AG20443 (cell line): ENCODE measurements around the gene ZDHHC7.
"Not testable (repeated sequence)": the region's sequence is repeated elsewhere in the genome, so short reads cannot be mapped to it uniquely, and the experiment has no call there.

Experiments
- DNase-seq: peaks from one replicate; pipeline ENCODE4 v3.0.0; 2012; ENCODE audit warnings: low spot score, mixed read lengths

Gene ZDHHC7, protein sequence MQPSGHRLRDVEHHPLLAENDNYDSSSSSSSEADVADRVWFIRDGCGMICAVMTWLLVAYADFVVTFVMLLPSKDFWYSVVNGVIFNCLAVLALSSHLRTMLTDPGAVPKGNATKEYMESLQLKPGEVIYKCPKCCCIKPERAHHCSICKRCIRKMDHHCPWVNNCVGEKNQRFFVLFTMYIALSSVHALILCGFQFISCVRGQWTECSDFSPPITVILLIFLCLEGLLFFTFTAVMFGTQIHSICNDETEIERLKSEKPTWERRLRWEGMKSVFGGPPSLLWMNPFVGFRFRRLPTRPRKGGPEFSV

DNA sequence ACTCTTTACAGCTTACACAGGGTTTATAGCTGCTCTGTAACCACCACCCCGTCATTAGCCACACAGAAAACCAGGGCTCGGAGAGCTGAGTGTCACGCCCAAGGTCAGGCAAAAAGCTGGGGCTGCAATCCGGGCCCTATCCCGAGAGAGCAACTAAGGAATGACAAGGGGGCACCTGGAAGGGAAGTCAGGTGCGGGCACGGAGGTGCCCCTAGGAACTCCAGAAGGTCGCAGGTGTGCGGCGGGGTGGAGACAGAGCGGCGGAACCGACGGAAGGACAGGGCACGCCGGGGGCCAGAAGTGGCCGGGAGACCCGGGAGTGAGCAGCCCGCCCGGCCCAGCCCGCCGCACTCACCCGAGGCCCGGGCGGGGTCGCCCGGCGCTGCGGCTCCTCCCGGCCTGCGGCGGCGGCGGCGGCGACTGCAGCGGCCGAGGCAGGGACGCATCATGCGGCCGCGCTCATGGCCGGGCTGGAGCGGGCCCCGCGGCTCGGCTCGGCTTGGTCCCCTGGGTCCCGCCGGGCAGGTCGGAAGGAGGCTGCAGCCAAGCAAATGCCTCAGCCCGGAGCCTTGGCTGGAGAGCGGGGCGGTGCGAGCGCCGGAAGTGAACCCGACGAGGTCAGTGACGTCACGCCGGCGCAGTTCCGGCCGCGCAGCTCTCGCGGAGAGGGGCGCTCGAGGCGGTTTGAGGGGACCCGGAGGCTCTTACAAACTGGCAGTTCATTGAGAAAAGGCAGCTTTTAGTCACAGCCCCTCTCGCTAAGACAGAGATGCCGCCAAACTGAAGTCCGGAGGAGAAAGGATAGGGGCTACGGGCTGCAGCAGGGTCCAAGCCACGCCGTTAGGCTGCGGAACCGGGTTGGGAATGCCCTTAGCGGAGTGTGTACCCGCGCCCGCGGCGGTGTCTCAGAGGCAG is at the start of gene ZDHHC7:
Gene ZDHHC7 (minus strand): TSS at position 605 of the 915 bp plus-strand sequence. CDS start 20,917 bp downstream, outside the sequence.
- DNase-seq: peak; percentile 94

DNA sequence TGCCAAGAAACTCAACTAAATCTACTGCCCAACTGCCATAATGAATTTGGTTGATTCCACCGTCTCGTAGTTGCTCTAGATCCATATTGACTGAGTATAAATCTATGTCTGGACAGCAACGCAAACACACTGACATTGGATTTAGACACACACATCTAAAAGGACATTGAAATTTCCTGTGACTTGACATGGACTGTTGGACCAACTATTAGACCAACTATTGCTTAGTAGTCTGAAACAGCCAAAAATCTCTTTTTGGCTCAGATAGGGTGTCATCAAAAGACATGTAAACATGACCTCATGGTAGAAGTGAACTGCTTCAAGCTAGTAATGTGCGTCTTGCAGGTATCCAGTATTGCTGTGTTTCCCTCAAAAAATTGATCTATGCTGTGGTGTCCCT is 47.6 kb upstream of the ZDHHC7 start:
- no peak for DNase-seq

DNA sequence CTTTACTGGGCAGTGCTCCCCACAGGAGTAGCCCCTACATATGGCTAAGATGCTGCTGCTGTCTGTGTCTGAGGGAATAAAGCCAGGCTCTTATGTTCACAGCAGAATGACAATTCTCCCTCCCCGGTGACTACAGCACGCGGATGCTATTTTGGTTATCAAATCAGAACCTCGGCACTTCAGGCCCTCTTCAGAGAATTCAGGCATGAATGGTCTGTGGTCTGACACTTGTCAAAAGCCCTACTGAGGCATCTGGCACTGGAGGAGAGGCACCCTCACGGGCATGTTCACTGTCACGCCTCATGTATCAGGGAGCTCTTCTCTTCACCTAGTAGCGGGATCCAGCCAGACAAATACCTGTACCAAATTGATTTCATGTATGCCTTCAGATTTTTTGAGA is 46.6 kb upstream of the ZDHHC7 start:
- DNase-seq: no peak

DNA sequence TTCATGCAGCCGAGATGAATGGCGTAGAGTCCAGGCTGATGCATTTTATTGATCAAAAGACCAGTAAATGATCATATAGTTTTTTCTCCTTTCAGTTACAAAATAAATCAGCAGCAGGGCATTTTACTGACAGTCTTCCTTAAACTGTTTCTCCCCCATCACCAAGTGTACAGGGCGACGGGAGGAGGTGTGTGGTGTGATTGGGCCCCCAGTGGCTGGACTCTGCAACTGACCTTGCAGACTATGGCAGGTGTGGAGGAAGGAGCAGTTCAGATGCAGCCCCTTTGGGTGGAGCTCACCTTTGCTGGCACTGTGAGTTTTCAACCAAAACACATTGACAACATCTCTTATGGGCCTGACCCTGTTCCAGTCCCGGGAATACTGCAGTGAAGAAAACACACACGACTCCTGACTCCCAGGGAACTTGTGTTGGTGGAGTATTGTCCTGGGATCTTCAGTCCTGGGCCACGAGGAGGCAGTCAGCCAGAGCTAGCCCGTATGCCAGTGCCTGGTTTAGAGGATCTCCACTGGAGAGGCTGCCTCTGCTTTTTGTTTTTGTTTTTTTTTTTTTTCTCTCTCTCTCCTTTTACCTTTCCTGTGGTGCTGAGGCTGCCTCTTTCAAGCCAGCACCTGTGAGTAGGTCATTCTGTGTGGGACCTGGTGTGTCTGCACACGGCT is 46.0 kb upstream of the ZDHHC7 start:
- DNase-seq: no peak

DNA sequence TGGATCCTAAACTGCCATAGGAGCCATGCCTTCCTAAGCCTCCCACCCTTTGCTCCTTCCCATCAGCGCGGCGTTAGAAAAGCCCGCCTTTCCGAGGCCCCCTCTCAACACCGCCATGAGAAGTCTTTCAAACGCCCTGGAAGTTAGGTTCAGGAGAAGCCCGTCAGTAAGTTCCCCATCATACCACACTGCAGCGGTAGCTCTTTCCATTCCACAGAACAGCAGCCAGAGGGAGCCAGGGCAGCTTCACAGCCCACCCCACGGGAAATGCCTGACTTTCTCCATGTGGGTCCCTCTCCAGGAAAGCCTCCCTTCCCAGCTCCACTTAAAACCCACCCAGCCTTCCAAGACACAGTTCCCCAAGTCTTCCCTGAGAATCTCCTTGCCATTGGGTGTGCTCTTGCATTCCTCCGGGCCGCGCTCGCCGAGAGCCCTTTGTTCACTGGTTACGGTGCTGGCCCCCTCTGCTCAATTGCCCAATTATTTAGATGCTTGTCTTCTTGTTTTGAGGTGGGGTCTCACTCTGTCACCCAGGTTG is 44.9 kb upstream of the ZDHHC7 start:
- DNase-seq: peak; percentile 36

DNA sequence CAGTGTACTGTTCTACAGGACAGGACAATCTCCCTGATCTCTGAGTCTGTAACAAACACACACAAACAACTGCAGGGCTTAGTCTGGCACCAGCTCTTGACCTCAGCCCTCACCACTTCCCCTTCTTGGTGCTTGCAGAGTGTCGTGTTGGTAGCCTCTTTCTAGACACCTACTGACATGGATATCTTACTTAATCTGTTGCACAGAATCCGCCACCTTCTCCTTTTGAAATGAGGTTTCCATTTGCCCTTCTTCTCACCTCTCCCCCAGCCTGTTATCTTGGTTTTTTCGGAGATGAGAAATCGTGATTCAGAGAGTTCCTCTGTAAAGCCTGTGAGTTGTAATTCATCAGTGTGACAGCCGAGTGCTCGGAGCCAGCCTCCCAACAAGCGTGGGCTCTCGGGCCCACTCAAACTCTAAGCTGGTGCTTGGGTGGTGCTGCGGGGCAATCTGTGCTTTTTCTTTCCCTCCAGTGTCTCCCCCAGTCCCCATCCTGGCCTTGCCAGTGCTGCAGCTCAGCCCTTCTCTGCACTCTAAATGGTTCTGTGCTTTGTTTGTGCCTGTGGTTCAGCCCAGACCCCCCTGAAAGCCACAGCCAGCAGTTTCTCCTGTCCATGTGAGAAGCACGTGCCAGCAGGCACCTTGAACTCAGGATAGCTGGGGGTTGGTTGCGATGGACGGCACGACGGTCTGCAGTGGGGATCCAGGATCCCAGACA is 44.3 kb upstream of the ZDHHC7 start:
- peak; percentile 43 for DNase-seq

DNA sequence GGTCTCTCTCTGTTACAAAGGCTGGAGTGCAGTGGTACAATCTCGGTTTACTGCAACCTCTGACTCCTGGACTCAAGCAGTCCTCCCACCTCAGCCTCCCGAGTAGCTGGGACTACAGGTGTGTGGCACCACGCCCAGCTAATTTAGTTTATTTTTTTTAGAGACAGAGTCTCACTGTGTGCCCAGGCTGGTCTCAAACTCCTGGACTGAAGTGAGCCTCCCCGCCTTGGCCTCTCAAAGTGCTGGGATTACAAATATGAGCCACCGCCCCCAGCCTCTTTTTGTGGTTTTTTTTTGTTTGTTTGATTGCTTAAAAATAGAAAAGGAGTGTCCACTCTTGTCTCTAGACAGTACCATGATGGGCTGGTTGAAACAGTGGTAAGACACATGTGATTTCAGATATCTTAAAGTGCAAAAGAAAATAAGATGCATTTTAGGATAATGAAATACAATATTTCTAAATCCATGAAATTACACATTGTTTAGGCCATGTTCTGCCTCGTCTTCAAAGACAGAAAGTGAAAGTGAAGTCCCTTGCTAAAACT is 43.7 kb upstream of the ZDHHC7 start:
- DNase-seq: no peak

DNA sequence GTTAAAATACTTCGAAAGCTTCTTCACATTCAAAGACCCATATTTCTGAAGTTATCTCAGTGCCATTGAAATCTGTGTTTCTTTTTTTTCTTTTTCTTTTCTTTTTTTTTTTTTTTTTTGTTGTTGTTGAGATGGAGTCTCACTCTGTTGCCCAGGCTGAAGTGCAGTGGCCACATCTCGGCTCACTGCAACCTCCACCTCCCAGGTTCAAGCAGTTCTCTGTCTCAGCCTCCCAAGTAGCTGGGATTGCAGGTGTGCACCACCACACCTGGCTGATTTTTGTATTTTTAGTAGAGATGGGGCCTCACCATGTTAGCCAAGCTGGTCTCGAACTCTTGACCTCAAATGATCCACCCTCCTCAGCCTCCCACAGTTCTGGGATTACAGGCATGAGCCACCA is 43.0 kb upstream of the ZDHHC7 start:
- DNase-seq: not testable (repeated sequence)

DNA sequence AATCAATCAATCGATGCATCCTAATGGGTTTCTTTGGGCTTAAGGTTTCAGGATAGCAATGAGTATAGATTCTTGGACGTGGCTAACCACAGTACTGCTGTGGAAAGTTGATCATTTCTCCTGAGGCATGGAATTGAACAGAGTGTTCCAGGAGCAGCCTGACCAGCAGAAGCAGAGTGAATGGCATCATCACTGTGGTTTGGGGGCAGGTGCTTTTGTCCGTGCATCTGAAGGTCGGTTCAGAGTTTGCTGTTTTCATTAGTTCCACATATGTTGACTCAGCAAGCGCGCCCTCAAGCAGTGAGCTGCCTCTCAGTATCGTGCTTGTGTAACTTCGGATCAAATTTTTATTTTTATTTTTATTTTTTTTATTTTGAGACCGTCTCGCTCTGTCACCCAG is 41.2 kb upstream of the ZDHHC7 start:
- no peak for DNase-seq

DNA sequence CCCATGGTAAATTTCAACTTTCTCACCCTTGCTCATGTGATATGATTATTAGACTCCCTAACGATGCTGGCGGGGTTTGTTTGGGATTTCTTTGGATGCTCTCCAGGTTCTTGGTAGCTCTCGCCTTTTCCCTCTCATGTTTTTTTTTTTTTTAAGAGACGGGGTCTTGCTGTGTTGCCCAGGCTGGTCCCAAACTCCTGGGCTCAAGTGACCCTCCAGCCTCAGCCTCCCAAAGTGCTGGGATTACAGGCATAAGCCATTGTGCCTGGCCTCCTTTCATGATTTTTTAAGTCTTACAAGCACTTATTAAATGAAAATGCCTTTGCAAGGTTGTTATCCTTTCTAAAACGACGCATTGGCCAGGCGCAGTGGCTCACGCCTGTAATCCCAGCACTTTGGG is 40.3 kb upstream of the ZDHHC7 start:
- DNase-seq: no peak

DNA sequence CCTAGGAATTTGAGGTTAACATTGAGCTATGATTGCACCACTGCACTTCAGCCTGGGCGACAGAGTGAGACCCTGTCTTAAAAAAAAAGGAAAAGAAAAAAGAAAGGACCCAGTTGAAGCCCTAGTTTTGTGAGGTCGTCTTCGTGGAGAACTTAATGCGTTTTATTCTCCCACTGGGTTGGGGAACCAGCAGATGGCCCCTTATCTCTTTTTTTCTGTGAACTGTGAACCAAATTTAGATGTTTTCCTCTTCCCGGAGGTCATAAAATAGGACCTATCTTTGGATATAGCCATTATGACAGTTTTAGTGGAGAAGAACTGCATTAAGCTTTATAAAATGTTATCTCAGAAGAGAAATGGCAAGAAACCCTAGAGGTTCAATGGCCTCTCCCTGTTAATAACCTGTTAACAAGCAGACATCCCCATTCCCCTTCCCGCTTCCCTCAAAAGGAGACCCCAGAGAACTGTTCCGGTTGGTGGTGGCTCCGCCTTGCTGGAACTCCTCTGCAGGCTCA is 39.8 kb upstream of the ZDHHC7 start:
- no peak for DNase-seq

DNA sequence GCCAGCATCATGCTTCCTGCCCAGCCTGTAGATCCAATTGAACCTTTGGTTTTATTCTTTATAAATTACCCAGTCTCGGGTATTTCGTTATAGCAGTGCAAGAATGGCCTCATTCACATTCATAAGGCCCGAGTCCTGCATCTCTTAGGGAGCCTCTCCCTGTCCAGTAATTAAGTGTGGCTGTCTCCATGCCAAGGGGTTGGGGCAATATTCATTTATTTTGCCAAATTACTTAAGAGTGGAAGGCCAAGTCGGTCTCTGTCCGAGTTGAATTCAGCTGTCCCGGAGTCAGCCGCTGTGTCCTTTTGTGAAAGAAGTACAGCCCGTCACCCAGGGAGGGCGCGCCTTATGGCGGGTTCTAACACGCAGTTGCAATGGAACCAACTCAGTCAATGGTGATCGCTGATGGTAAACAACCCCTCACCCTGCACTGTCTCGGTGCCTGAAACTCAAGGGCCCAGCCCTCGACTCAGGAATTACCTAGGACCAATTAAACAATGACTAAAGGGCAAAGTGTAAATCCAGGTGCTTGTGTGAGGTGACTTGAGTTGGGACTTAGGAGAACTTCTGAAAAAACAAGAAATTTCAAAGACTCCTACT is 38.5 kb upstream of the ZDHHC7 start:
- no peak for DNase-seq

DNA sequence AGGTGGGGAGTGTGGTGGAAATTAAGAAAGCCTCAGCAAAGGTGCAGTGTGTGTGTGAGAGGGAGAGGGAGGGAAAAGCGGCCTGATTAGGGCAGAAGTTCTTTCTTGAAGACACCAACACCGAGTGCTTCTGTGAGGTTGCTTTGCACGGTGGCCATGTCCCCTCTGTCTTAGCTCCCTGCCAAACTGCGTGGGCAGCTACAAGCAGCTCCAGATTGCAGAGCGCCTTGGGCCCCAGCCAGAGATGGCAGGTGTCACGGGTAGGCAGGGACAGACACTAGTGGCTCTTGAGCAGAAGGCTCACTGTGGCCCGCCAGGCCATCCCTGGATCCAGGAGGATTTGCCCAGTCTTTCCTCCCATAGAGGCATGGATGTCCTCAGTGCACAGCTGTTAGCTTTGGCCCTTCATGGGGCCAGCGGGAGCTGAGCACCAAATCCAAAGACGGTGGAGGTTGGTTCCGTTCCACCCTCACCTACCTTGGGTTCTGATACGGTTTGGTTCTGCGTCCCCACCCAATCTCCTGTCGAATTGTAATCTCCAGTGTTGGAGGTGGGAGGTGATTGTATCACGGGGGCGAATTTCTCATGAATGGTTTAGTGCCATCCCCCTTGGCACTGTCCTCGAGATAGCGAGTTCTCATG is 37.7 kb upstream of the ZDHHC7 start:
- DNase-seq: no peak

DNA sequence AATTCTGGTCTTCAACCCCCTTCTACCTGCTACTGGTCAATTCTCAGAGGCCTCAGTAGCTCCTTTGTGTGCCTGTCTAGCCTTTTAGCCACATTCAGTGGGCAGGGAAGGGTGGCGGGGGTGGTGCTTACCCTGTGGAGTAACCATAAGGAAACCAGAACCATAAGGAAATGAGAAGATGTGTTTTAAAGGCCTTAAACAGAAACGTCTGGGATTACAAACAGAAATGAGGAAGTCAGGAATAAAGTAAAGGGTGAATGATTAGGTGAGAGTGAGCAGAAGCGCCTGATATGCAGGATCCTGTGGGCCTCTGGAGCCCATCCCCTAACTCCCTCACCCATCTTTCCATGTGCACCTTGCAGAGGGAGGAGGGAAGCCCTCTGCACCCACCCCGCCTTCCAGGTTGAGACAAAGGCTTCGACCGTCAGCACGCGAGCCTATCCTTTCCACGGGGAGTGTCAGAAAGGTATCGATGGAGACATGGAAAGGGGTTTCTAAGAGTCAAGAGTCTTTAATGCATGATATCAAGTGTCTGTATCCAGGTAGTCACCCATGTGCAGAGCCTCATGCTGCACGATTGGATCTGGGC is 36.6 kb upstream of the ZDHHC7 start:
- DNase-seq: no peak

DNA sequence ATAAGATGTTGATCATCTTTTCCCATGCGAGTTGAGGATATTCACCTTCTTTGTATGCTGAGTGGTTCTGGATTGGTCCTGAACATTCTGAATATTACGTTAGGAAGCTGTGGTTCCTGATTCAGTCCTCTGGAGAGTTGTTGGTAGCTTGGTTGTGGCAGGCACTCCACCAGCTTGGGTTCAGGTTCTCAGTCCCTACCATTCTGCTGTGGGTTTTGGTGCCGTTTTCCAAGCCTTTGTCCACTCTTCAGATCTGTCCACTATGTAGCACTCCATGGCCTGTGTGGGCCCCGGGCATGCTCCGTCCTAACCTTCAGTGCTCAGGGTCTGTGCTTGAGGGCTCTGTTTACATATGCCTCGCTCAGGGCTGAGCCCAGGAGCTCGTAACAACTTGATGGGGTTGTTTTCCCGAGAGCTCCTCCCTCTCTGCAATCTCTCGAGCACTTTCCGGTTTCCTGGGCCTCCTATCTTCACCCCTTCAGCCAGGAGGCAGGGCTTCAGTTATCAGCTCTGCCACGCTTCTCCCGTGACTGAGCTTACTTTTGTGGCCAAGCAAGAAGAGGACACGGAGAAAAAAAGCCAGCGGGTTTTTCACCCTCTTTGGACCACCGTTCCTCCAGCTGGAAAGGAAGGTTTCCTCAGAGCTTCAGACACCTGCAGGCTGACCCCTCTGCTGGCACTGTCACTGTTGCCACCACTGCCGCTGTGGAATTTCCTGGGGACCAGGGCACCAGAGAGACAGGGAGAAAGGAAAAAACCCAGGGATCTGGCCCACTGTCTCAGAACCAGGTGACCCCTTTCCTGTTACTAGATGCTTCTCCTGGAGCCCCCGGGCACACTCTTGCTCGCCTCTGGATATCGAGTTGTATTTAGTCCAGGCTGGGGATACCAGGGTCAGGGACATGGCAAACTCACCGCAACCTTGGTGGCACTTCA is 35.9 kb upstream of the ZDHHC7 start:
- no peak for DNase-seq

DNA sequence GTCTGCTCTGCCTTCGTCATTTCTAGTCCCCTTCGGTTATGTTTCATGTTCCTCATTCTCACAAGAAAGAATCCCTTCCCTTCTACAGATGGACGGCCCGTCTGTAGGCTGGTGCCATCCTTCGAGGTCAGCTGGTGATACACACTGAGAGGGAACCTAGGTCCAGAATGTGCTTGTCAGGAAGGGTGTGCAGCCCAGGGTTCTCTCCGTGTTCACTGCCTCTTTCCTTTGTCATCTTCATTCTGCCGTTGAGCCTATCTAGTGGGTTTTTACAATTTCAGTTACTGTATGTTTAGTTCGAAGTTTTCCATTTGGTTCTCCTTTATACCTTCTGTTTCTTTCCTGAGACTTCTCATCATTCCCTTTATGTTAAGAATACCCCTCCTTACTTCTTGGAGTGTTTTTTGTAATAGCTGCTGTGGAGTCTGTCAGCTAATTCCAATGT is 35.2 kb upstream of the ZDHHC7 start:
- DNase-seq: no peak

DNA sequence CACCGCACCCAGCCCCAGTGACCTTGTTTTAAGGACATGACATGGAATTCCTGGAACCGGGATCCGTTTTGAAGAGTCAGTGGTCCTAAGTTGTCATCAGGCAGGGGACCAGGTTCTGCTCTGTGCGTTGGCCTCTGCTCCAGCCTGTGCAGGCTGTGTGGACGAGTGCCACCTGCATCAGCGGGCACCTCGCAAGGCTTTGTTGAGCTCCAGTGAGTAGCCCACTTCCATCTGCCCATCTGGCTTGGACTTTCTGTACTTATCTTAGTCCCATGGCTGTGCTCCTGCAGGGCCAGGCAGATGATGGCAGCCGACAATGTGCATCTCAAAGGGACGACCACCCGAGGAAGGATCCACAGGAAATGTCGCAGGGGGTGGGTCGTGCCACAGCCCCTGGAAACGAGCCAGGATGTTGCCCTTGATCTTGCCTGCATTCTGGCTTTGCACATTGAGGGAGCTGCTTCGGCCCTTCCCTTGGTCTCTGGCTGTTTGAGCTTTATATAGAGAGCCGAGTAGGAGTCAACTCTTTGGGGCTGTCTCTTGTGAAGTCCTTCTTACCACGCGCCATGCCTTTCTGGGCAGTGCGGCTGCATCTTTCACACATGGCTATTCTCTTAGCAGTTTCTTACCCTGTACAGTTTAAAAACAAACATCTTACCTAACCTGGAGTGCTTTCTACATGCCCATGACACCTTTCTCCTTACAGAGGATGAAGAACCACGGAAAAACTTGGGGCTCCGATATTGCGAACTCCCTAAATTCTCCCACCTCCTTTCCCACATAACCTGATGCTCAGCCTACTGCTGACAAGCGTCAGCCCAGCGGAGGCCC is 34.5 kb upstream of the ZDHHC7 start:
- DNase-seq: no peak

DNA sequence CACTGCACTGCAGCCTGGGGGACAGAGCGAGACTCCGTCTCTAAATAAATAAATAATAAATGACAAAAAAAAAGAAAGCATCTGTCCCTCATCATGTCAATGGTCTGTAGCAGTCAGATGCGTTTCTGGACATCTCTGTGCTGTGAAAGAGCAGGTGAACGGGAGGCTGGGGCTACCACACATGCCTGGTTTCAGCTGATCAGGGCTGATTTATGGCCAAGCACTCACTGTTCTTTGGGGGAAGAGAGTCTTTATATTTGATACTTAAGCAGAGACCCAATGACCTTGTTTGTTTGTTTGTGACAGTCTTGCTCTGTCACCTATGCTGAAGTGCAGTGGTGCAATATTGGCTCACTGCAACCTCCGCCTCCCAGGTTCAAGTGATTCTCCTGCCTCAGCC is 33.7 kb upstream of the ZDHHC7 start:
- DNase-seq: no peak
